ENCODE measurements around the gene SRMS.
A peak's percentile ranks its signal among the peaks of the same experiment; 100 is the strongest.

Gene SRMS

DNA sequence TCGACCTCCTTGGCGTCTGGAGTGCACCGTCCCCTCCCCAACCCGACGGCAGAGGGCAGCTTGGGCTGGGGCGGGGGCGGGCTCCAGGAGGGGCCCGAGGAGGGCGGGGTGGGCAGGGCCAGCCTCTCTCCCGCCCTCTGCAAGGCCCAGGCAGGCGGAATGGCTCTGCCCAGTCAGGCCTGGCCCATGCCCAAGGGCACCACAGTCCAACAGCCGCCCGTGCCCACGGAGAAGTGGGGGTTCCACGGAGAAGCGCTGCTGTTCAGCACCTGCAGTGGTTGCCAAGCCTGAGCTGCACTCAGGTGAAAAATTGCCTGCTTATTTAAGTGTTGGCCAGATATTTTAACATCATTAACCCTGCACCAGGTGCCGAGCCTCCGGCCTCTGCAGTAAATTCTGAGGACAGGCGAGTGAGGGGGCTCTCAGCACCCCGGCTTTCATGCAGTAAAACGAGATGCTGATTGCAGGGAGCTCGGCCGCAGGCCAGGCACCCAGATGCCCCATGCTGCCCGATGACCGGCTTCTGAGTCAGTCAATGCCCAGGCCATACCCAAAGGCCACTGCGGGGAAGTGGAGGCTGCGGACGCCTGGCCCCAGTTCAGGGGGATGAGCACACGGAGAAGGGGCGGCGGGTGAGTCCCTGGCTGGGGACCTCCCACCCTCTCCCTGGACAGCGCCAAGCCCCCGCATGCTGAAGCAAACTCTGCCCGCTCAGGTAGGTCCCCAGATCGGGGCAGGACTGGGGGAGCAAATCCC is at the start of gene SRMS:
Gene SRMS, minus strand, starts transcription at position 25 of the 756 bp plus-strand sequence. CDS start 286 bp downstream, outside the sequence.
- no peak for DNase-seq
- intact Hi-C loops (cut with DNase I): no loop called here

DNA sequence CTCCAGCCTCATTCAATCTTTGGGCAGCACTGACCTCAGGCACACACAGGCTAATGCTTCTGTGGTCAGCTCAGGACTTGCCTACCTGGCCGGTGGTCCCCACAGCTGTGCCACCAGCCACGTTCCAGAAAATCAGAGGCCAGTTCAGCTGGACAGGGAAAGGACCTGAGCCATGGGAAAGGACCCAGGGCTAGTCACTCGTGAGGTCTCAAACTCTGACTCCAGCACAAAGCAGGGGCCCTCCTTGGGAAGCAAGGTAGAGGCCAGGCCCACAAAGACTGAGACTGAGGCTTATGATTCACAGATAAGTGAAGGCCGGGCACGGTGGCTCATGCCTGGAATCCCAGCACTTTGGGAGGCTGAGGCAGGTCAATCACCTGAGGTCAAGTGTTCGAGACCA is 48.9 kb upstream of the SRMS start:
- peak in 1 of 10 donors; percentile 47 for DNase-seq
- intact Hi-C loops (cut with DNase I): no loop called here

- intact Hi-C loops (cut with DNase I): no loop called here
- peak in 2 of 10 donors; percentile 71 to 72 for DNase-seq
Observed at GRCh38 chr20:63595416-63596127, 48.0 kb upstream of the SRMS start.

DNA sequence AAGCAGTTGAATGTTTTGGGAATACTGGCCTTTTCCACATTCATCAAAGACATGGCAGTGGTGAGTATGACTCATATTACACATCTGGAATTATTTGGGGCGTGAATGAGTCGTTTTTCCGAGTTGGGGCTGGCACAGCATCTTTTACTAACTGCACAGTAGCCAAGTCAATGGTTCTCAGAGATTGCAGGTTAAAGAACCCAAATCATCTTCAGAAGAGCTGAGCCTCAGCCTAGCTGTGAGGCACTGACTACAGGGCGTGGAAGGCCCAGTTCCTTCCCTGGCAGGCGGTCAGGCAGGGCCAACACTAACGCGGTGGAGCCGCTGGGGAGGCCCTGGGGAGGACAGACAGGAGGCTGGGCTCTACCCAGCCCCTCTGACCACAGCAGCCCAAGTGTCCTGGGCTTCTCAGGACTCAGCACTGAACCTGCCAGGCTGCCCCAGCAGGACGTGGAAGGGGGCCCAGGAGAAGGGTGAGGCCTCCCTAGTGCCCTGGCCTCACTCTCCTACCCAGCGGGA is 46.6 kb upstream of the SRMS start:
- peak in 1 of 10 donors; percentile 74 for DNase-seq
- intact Hi-C loops (cut with DNase I): no loop called here

GRCh38 chr20:63592661-63593060 is 45.1 kb upstream of the SRMS start:
- intact Hi-C loops (cut with DNase I): no loop called here
- DNase-seq: peak in 1 of 10 donors; percentile 73

GRCh38 chr20:63591786-63592355 is 44.3 kb upstream of the SRMS start:
- intact Hi-C loops (cut with DNase I): no loop called here
- DNase-seq: peak in 1 of 10 donors; percentile 52

DNA sequence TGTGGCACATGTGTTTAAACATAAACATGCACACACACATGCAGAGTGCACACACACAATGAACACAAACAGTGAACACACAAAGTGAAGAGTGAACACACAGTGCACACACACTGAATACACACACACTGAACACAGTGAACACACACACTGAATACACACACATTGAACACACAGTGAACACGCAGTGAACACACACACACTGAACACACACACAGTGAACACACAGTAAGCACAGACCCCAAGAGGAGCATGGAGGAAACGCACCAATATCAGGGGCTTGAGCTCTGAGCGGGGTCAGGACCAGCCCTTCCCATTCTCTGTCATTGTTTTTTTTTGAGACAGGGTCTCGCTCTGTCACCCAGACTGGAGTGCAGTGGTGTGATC is 43.6 kb upstream of the SRMS start:
- intact Hi-C loops (cut with DNase I): no loop called here
- no peak for DNase-seq

DNA sequence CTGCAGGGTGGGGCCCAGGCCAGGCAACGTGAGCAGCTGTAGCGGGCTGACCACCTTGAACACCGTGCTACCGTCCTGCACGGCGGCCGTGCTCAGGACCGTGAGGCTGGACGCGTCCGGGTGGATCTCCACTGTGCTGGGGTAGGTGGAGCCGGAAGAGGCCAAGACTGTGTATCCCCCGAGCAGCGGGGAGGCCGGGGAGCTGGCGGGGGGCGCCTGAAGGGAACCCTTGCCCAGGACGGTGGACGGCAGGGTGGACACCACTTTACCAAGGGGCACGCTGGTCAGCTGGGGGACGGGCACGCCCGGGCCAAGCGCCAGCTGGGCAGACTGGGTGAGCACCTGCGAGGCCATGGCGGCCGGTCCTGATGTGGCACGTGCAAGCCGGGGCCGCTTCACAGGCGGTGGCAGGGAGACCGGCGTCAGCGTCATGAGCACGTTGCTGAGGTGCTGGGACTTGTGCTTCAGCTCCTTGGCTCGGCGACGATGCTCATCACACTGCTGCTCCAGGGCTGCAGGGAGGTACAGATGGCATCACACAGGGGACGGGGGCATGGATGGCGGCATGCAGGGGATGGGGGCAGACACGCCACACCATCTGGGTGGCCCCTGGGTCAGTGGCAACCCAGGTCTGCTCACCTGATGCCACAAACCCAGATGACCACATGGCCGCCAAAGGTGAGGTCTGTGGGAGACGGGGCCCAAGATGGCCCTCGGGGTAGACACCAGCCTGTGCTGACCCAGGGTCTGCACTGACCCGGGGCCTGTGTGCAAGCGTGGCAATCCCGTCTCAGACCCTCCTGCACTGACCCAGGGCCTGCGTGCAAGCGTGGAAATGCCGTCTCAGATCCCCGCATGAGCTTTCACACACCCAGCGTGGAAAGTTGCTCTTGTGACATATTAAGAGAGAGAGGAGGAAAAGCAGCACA is 42.9 kb upstream of the SRMS start:
- DNase-seq: peak in 1 of 10 donors; percentile 74
- intact Hi-C loops (cut with DNase I): no loop called here

GRCh38 chr20:63589261-63590217 is 42.0 kb upstream of the SRMS start:
- intact Hi-C loops (cut with DNase I): no loop called here
- DNase-seq: peak in 1 of 10 donors; percentile 73

GRCh38 chr20:63588641-63589041 is 41.1 kb upstream of the SRMS start:
- DNase-seq: peak in 1 of 10 donors; percentile 88

DNA sequence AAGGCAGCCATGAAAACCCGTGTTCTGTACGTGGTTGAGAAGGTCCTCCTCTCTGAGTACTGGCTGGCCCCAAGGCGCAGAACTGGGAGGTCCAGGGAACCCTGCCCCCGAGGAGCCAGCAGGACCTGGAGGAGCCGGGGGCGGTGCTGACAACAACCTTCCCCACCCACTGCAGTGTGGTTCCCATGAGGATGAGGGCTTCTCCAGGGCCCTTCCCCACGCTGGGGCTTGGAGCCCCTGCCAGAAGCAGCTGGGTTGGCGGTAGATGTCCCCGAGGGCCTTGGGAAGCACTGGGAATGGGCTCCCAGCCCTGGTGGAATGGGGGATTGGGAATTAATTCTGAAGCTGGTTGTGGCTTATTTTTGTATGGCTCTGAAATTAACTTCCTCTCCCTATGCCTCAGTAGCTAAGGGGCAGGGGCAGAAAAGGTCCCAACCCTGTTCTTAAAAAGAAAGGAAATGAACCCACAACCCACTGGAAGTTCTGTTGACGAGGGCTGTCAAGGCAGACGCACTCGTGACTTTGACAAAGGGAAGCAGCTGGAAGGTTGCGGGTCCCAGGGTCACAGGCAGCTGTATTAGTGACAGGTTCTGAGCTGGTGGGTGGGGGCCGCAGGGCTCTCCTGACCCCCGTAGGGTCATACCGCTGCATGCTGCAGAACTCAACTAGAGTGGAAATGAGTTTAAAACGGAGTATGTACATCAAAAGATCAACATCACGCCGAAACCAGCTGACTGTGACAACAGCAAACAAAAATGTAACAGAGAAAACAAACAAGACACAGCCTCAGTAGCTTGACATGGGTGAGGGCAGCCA is 40.4 kb upstream of the SRMS start:
- peak in 1 of 10 donors; percentile 64 for DNase-seq
- intact Hi-C loops (cut with DNase I): no loop called here

More at GRCh38 chr20:63588641-63589041, 41.1 kb upstream of the SRMS start:
- intact Hi-C loops (cut with DNase I): no loop called here

DNA sequence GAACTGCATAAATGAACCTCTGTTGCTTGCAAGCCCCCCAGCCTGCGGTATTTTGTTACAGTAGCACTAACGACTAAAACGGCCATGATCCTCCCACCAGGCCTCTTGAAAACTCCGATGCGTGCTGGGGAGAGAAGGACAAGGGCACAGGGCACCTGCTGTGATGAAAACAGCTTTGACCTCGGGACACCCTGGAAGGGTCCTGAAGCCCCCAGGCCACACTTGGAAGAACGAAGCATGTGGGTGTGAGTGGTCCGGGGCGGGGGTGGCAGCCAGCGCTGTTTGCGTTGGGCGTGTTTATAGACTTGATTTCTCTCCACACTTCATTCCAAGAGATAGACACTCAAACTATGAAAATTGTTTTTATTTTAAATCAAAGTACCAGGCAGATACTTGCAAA is 39.7 kb upstream of the SRMS start:
- intact Hi-C loops (cut with DNase I): no loop called here
- peak in 1 of 10 donors; percentile 47 for DNase-seq

GRCh38 chr20:63586797-63587196 is 39.2 kb upstream of the SRMS start:
- intact Hi-C loops (cut with DNase I): no loop called here
- DNase-seq: peak in 1 of 10 donors; percentile 70

GRCh38 chr20:63585616-63586565 is 38.3 kb upstream of the SRMS start:
- peak in 2 of 10 donors; percentile 18 to 57 for DNase-seq
- intact Hi-C loops (cut with DNase I): no loop called here

DNA sequence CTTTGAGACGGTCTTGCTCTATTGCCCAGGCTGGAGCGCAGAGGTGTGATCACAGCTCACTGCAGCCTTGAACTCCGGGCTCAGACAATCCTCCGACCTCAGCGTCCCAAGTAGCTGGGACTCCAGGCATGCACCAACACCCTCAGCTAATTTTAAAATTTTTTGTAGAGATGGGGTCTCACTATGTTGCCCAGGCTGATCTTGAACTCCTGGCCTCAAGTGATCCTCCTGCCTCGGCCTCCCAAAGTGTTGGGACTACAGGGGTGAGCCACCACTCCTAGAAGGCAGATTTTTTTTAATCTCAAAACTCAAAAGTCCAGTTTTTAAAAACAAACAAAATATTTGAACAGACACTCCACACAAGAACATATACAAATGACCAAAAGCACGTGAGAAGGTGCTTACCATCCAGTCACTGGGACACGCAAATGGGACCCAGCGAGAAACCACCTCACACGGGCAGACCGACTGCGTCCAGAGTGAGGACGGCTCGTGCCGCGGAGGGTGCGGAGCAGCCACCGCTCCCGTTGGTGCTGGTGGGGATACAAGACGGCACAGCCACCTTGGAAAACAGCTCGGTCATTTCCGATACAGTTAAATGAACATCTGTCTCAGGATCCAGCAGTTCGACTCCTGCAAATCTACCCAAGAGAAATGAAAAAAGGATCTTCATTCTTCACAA is 35.0 kb upstream of the SRMS start:
- no peak for DNase-seq
- intact Hi-C loops (cut with DNase I): no loop called here

- DNase-seq: peak in 6 of 10 donors; percentile 23 to 87 (median 40)
- intact Hi-C loops (cut with DNase I): no loop called here
Observed at GRCh38 chr20:63580796-63581461, 33.4 kb upstream of the SRMS start.
